ENCODE results near the gene MARCO.

MARCO gene

DNA sequence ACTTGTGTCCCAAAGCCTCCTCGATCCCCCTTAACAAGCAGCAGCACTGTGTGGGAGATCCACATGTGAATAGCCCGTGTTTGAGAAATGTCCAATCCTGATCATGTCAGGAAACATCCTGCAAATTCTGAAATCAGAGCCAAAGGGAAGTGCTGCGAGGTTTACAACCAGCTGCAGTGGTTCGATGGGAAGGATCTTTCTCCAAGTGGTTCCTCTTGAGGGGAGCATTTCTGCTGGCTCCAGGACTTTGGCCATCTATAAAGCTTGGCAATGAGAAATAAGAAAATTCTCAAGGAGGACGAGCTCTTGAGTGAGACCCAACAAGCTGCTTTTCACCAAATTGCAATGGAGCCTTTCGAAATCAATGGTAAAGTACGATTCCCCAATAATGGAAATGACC lies at the start of gene MARCO:
TSS of gene MARCO (plus strand) at position 164 of the 400 bp plus-strand sequence. CDS start at position 271, 107 bp downstream.
- in situ Hi-C loops (cut with MboI; ENCODE audit: low sequenced_read_pairs), result no loop called here

GRCh38 chr2:118893100-118893499 lies 48.9 kb upstream of the MARCO start:
- in situ Hi-C loops (cut with MboI; ENCODE audit: low sequenced_read_pairs), result loop anchor here (25.0 kb wide), 1 partner anchor 119 kb away; no protein-coding TSS in a partner anchor

GRCh38 chr2:118902266-118903028 lies 39.5 kb upstream of the MARCO start:
- in situ Hi-C loops (cut with MboI; ENCODE audit: low sequenced_read_pairs), result no loop called here

- in situ Hi-C loops (cut with MboI; ENCODE audit: low sequenced_read_pairs), result no loop called here
Measured at GRCh38 chr2:118903029-118903351, 39.0 kb upstream of the MARCO start.

DNA sequence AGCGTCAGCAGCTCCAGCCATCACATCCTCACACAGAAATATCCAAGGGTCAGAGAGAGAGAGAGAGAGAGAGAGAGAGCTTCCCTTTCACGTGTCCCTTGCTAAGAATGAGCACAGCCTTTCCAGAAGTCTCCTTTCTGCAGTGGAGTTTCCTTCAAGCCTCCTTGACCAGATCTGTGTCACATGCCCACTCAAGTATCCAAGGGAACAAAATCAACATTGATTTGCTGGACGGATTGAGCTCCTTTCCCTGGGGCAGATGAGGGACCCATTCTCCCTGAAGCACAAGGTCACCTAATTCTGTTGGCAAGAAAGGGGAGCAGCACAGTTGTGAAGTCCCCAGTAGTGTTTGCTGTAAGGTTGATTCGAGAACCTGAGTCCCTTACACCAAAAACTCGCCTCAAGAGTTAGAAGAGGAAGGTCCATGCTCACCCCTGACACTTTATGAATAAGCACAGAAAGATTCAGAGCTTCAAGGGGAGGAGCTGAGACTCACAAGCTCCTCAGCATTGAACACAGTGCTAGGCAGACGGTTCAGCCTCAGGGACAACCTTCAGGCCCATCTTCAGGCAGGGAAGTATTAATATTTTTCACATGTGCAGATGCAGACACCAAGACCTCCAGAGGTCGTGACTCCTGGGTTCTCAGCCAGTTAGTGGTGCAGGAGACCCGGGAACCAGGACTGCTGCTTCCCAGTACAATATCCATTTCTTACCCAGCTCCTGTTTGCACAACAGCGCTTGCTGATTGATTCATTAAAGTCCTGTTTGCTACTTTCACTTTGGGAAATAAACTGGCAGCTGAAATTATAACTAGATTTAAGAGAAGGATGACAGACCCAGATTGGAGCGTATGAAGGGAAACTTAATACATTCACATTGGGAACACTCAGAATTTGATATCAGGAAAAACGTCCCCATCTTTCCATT lies 38.2 kb upstream of the MARCO start:
- in situ Hi-C loops (cut with MboI; ENCODE audit: low sequenced_read_pairs), result no loop called here

DNA sequence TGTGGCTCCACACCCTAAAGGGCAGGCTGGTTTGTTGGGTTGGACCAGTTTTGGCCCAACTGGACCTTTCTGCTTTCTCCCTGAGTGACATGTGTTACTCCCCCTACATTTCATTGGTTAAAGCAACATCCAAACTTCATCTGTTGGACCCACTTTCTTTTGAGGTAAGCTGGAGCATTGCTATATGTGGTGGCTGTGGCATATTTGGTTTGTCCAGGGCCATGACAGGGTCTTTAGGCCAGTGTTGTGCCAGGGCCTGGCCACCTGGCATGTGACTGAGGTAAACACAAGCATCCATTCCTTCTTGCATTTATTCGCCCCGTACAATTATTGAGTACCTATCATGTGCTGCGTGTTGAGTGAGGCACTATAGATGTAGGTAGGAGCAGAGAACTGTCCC lies 36.8 kb upstream of the MARCO start:
- in situ Hi-C loops (cut with MboI; ENCODE audit: low sequenced_read_pairs), result no loop called here

DNA sequence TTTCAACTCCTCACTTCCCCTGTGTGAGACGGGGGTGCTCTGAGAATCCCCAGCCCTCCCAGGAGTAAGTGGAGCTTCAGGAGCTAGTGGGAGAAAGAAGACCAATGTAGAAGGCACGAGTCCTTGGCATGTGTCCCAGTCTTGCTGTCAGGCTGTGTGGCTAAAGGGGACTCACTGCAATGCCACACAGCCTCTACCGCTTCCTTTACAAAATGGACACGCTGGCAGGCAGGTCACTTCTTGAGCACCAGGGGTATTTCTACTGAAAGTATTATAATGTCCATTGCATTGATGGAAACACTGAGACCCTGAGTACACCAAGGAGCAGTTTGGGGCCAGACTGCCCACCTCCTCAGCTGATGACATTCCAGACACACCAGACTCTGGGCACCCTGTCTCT lies 35.8 kb upstream of the MARCO start:
- in situ Hi-C loops (cut with MboI; ENCODE audit: low sequenced_read_pairs), result no loop called here

GRCh38 chr2:118907759-118908158 lies 34.2 kb upstream of the MARCO start:
- in situ Hi-C loops (cut with MboI; ENCODE audit: low sequenced_read_pairs), result no loop called here

DNA sequence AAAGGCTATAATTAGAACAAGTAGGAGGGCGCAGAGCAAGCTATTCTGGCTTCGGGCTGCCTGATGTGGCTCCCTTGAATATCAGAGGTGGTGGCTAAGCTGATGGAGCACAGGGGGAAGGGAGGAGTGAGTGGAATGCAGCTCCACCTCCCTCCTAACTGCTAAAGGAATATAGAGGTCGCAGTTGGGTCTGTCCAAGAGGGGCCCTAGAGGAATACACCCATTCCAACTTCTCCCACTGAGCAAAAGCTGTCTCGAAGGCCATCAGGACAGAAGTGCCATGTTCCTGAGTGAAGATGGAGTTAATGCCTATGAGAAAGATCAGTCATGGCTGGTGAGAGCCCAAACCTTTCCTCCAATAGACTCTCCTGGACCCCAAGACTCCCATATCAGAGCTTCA lies 32.8 kb upstream of the MARCO start:
- in situ Hi-C loops (cut with MboI; ENCODE audit: low sequenced_read_pairs), result no loop called here

DNA sequence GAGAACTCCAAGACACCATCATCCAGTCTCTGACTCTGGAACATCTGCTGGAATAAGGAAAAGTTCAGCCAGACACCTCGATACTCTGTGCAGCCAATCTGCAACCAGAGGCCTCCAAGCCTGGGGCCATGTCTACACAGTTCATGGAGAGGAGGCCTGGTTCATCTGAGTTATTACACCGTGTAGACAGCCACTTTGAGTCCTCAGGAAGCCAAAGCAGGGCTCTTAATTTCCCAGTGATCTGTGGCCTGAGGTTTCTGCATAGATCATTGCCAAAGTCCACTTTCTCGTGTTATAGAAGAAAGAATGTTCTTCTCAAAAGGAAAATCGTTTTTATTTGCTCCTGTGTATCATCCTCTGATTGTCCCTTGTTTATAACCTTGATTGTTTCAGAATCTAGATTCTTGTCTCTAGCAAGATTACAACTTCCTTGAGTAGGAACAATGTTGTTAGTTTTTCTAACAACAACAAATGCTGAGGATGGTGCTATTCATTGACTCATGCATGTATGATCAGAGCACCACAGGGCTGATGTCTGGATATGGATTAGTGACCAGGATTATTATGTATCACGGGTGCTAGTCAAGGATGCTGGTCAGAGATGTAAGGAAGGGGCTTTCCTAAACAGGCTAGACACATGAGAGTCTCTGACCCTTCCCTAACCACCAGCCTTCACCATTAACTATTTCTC lies 30.7 kb upstream of the MARCO start:
- in situ Hi-C loops (cut with MboI; ENCODE audit: low sequenced_read_pairs), result no loop called here

DNA sequence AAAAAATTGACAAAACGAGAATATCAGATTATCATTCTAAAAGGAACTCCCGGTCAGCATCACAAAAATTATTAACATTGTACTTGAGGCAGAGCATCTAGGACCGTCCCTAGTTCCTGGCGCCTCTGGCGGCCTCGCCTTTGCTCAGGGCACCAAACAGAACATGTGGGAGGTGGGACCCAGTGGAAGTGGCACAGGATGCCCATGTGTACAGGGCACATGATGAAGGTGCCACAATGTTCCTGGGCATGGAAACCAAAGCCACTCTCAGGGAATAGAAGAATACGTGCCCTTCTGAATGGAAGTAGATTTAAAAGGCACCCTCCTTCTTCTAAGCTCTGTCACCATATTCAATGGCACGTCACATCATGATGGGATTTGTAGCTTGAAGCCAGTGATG lies 30.1 kb upstream of the MARCO start:
- in situ Hi-C loops (cut with MboI; ENCODE audit: low sequenced_read_pairs), result no loop called here

DNA sequence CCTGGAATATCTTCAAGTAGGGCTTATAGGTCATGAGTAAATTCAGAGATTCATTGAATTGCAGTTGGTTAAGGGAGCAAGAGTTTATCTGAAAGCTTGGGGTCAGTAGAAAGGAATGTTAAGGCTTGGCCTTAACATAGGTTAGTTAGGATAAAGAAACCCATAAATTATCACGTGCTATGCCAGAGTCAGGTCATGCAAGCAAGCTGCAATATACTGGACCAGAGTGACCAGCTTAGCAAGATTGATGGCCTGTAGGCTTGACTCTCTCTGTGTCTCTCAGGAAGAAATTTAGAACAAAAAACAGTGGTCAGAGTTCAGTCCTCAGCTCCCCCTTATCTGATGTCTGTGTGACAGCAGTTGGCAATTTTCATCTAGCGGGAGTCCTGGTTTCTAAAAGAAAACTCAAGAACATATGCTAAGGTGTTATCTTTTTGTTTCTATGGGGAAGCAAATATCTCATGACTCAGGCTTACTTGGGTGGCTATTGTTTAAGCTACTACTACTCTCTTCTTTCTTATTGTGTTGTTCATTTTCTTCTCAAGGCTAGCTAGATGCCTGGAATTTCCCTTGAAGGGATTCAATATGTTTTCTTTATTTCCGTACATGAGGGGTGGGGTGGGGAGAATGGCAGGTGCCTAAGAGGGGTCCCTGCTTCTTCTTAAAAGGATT lies 28.7 kb upstream of the MARCO start:
- in situ Hi-C loops (cut with MboI; ENCODE audit: low sequenced_read_pairs), result no loop called here

DNA sequence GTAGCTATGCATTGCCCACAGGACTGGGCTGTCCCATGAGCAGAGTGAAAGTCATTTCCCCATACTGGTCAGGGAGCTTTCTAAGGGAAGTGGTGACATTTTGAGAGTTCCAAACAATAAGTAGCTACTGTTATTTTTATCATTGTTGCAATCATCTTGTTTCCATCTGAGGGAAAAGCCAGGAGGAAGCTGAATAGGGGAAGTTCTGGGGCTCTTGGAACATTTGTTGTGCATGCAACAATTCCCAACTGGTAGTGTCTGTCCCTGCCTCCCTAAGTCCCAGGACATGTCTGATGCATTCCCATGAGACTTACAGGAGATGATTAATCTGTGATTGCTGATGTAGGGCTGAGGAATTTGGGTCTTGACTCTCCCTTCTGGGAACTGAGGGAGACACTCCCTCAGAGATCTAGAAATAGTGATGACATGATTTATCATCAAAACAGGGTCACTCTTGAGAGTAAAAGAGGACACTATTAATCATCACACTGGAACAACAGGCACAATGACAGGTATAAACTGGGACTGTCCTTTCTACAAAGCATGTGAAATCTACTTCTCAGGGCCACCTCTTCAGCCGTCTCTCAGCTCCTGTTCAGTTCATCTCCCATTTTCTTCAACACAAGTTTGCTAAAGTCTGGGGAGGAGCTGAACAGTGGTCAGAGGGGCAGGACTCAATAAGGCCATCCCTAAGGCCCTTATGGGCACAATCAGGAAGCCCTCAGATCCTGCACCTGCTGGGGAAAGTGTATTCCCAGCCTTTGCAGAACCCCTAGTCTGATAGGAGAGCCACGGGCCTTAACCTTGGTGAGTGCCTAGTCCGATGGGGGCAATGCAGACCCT lies 28.0 kb upstream of the MARCO start:
- in situ Hi-C loops (cut with MboI; ENCODE audit: low sequenced_read_pairs), result no loop called here

DNA sequence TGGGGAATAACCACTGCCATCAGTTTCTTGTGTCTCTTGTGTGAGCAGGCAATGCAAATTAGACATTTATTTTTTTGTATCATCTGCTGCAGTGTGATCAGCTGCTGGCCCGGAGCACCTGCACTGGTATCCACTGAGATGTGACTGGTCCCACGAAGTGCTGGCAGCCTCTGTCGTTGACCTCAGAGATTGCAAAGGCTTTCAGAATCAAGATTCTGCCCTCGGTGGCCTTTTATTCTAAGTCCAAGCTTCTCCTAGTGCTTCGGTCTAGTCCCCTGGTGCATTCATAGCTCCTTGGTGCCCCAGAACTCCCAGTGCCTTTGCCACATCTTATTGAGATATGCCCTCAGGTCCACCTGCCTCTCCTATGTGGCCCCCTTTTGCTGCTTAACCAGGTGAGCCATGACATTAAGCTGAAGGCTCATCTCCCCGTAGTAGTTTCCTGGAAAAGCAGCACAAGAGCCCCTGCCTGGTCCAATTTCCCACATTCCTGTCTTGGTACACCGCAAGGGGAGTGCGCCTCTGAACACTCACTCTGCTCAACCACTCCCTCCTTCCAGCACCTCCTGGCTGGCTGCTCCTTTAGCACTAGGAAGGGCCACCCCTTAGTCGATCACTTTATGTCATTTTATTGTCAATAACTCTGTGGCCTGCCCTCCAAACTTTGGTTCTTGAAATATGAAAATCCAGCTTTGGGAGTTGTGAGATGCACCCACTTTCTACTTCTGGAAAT lies 27.1 kb upstream of the MARCO start:
- in situ Hi-C loops (cut with MboI; ENCODE audit: low sequenced_read_pairs), result no loop called here

- in situ Hi-C loops (cut with MboI; ENCODE audit: low sequenced_read_pairs), result no loop called here
Measured at GRCh38 chr2:118918017-118918416, 24.0 kb upstream of the MARCO start.

DNA sequence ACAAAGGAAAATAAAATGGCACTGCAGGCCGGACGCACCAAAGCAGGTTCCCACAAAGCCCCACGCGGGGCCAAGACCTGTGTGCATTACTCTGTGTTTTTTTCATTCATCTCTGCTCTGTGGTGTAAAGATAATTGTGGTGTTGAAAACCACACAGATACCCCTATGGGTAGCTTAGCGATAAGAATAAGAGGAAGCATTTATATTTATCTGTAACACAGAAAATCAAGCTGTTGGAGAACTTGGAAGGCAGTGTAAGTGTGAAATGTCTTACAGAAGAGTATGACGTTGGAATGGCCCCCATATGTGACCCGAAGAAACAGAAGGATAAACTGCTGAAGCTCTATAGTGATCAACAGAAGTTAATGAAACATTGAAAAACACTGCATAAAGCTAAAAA lies 20.3 kb upstream of the MARCO start:
- in situ Hi-C loops (cut with MboI; ENCODE audit: low sequenced_read_pairs), result no loop called here

DNA sequence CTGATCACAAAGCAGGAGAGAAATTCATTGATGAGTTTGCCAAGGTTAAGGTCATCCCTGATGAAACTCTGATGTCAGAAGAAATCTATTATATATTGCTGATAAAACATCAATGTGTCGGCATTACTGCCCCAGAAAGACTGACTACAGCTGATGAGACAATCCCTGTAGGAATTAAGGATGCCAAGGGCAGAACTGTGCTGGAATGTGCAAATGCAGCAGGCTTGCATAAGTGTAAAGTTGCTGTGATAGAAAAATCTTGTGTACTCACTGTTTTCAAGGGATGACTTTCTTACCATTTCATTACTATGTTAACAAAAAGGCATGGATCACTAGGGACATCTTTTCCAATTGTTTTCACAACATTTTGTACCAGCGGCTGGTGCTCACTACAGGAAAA lies 19.7 kb upstream of the MARCO start:
- in situ Hi-C loops (cut with MboI; ENCODE audit: low sequenced_read_pairs), result no loop called here

DNA sequence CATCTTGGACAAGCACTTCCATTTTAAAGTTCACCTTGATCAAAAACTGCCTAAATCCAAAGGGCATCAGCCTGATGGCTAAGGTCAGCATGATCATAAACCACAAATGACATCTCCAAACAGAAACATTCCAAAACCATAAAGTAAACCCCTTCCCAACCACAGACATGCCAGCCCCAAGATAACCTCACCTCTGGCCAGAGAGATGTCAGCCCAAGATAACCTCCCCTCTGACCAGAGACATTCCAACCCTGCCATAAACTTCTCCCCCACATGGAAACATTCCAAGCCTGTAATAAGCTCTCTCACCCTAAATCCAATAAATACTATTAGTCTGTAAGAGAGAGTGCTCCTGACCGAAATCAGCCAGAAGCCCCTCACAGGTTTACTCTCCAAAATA lies 18.6 kb upstream of the MARCO start:
- in situ Hi-C loops (cut with MboI; ENCODE audit: low sequenced_read_pairs), result no loop called here

GRCh38 chr2:118925476-118925875 lies 16.5 kb upstream of the MARCO start:
- in situ Hi-C loops (cut with MboI; ENCODE audit: low sequenced_read_pairs), result no loop called here

Data from HL-60/S4 (cell line).